Large intestine (tissue), 3 donors: ENCODE measurements around the gene KRT4. TPM values are rescaled to one million over a fixed set of nuclear protein-coding genes. Genes with fewer than 3 reads are reported as not detected.
"Not testable (repeated sequence)": the region's sequence is repeated elsewhere in the genome, so short reads cannot be mapped to it uniquely, and the experiment has no call there.

ENCODE experiments used
- DNase-seq, 2 donors: peaks; one replicate each; pipeline versions ENCODE4 v3.0.0 to v3.0.0-alpha.2; 2013
- H3K27ac ChIP-seq: one replicate; pipeline ENCODE4 v1.5.1; 2013; ENCODE audit warnings: low read length
- H3K27me3 ChIP-seq: 2 replicates; pipeline ENCODE4 v1.6.1; 2013; ENCODE audit warnings: low read length; ENCODE audit not compliant: control insufficient read depth, insufficient read depth
- H3K36me3 ChIP-seq: 2 replicates; pipeline ENCODE4 v1.6.1; 2013; ENCODE audit warnings: low read length; ENCODE audit not compliant: control insufficient read depth, insufficient read depth
- H3K4me1 ChIP-seq: one replicate; pipeline ENCODE4 v1.6.1; 2013; ENCODE audit warnings: low read length; ENCODE audit not compliant: control insufficient read depth, insufficient read depth
- H3K4me3 ChIP-seq: one replicate; pipeline ENCODE4 v1.5.1; 2013; ENCODE audit warnings: low read length
- H3K9me3 ChIP-seq: one replicate; pipeline ENCODE4 v1.6.1; 2013; ENCODE audit warnings: mild to moderate bottlenecking, low read depth, low read length, moderate library complexity; ENCODE audit not compliant: control insufficient read depth
- WGBS: methylation state at CpG from one replicate; pipeline ENCODE4 v1.1.5; 2013; ENCODE audit warnings: low lambda C conversion rate; ENCODE audit not compliant: insufficient coverage; 5-methylcytosine and 5-hydroxymethylcytosine counted together
- polyA plus RNA-seq: library from polyadenylated mRNA; unstranded; fragments of 120-200 nt; gene quantifications from one replicate; pipeline ENCODE4 v1.2.1, GENCODE V29; 2013

The KRT4 gene
- polyA plus RNA-seq, 1 donor = not detected

DNA sequence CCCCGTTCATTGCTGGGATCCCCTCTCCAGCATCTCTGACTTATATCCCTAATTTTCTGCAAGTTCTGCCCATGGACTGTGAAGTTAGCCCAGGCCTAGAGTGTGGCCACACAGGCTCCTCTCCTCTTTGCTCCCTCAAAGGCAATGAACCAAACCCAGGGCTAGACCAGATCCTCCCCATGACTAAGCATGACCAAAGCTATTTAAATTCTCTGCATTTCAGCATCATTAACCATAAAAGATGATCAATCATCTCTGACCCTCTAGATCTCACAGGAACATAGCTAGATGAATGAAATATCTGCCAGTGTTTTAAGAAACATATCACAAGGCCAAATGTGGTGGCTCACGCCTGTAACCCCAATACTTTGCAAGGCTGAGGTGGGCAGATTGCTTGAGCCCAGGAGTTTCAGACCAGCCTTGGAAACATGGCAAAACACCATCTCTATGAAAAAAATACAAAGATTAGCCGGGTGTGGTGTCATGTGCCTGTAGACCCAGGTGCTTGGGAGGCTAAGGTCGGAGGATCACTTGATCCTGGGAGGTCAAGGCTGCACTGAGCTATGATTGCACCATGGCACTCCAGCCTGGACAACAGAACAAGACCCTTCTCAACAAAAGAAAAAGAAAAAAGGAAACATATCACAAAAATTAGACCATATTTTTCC lies 15.8 kb downstream of the KRT4 start:
- DNase-seq = no peak
- Histone ChIP-seq H3K4me1 (no peaks in the 10 kb centered on the region), H3K27ac (no peak overlapping the region), H3K9me3 (no peaks in the 10 kb centered on the region), H3K27me3 (peaks cover 14% of the 10 kb centered on the region), H3K4me3 (no peak overlapping the region), H3K36me3 (no peaks in the 10 kb centered on the region)
- no CpG with 5 or more reads among the region's 4 CpGs for WGBS

DNA sequence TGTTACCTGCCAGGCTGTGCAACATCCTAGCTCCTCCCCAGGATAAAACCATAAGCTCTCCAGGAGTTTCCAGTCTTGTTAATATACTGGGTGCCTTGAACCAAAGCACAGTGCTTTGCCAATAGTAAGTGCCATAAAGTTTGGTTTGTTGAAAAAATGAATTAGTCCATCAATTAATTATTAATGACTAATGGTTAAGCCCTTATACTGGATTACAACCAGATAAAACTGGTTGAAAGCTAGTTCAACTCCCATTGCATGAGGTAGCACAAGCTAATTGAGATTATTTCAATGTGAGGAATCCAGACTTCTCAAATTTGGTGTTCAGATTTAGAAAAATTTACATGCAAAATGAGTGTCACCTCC lies 16.4 kb downstream of the KRT4 start:
- Histone ChIP-seq H3K36me3 (no peaks in the 10 kb centered on the region), H3K27me3 (peaks cover 19% of the 10 kb centered on the region), H3K27ac (no peak overlapping the region), H3K9me3 (no peaks in the 10 kb centered on the region), H3K4me3 (no peak overlapping the region), H3K4me1 (no peaks in the 10 kb centered on the region)
- DNase-seq = no peak

- Histone ChIP-seq H3K27ac (no peak overlapping the region), H3K36me3 (no peaks in the 10 kb centered on the region), H3K4me1 (no peaks in the 10 kb centered on the region), H3K4me3 (no peak overlapping the region), H3K27me3 (peaks cover 21% of the 10 kb centered on the region), H3K9me3 (no peaks in the 10 kb centered on the region)
- no peak for DNase-seq
- no CpG with 5 or more reads among the region's 3 CpGs for WGBS
Observed at GRCh38 chr12:52796839-52797528, 16.9 kb downstream of the KRT4 start.

DNA sequence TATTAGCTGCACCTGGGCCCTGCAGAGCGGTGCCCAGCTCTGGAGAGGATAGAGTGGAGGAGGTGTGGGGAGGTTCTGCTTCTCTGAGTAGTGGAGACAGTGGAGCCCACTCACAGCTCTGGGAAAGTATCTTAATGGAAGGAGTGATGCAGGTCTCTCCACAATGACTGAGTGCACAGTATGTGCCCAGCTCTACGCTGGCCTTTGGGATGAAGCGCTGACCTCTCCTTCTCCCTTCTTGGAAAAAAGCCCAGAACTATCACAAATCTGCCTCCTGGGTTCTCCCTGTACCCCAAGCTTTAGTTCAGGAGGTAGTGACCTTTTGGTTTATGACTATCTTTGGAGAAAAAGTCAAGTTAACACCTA lies 17.5 kb downstream of the KRT4 start:
- H3K36me3 ChIP-seq = no peaks in the 10 kb centered on the region
- no peaks in the 10 kb centered on the region for H3K4me1 ChIP-seq
- no peak overlapping the region for H3K4me3 ChIP-seq
- peaks cover 21% of the 10 kb centered on the region for H3K27me3 ChIP-seq
- no CpG with 5 or more reads among the region's 3 CpGs for WGBS
- no peaks in the 10 kb centered on the region for H3K9me3 ChIP-seq
- no peak overlapping the region for H3K27ac ChIP-seq
- no peak for DNase-seq

GRCh38 chr12:52795694-52796428 lies 18.1 kb downstream of the KRT4 start, which contains the start of gene KRT3:
KRT3 (minus strand) TSS chr12:52796117; CDS start chr12:52796042, 75 bp downstream.
- Histone ChIP-seq H3K9me3 (no peaks in the 10 kb centered on the region), H3K27ac (no peak within 1 kb of the TSS), H3K36me3 (no peaks in the 10 kb centered on the region), H3K4me3 (no peak within 1 kb of the TSS), H3K4me1 (no peaks in the 10 kb centered on the region), H3K27me3 (peaks cover 26% of the 10 kb centered on the region)
- no peak for DNase-seq
- no CpG with 5 or more reads among the region's 17 CpGs for WGBS

- not testable (repeated sequence) for H3K4me1 ChIP-seq, H3K36me3 ChIP-seq, H3K27ac ChIP-seq, H3K9me3 ChIP-seq, H3K4me3 ChIP-seq, DNase-seq
- no CpG with 5 or more reads among the region's 2 CpGs for WGBS
- H3K27me3 ChIP-seq = peaks cover 32% of the 10 kb centered on the region
Observed at GRCh38 chr12:52795332-52795674, 18.6 kb downstream of the KRT4 start.

DNA sequence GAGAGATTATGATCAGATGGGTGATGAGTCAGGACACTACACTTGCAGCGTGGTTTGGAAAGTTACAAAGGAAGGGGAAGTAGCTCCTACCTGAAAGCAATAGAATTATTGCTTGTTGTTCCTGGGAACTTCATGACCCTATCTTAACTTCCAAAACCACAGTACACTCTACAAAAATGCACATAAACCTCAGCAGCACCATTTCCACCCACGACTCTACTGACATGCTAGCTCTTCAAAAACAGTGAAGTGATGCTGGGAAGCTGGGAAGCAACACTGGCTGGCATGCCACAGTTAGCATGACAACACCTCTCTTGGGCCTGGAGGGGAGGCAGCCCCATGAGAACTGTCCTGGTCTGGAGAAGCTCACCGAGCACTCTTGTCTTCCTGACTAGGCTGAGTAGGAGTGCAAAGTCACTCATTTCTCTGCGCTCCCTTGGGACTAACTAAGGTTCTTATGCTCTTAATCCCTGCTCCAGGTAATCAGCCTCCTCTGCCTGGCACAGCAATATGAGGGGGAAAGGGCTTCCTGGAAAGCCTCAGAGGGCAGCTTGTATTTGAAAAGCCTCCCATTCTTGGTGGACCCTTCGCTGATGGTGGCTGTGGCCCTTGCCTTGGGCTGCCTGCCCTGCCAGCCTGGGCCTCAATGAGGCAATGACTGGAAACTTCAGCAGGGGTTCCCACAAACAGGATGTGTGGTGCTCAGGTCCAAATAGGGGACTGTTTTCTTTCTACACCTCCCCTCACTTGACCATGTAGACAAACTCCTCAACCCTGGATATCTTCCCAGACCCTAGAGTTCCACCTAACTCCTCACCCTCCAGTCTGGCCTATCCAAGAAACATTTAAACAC lies 19.2 kb downstream of the KRT4 start:
- Histone ChIP-seq H3K4me3 (no peak overlapping the region), H3K9me3 (peaks cover 3% of the 10 kb centered on the region), H3K27me3 (peaks cover 38% of the 10 kb centered on the region), H3K4me1 (no peaks in the 10 kb centered on the region), H3K27ac (no peak overlapping the region), H3K36me3 (no peaks in the 10 kb centered on the region)
- no peak for DNase-seq
- WGBS = no CpG with 5 or more reads among the region's 5 CpGs

DNA sequence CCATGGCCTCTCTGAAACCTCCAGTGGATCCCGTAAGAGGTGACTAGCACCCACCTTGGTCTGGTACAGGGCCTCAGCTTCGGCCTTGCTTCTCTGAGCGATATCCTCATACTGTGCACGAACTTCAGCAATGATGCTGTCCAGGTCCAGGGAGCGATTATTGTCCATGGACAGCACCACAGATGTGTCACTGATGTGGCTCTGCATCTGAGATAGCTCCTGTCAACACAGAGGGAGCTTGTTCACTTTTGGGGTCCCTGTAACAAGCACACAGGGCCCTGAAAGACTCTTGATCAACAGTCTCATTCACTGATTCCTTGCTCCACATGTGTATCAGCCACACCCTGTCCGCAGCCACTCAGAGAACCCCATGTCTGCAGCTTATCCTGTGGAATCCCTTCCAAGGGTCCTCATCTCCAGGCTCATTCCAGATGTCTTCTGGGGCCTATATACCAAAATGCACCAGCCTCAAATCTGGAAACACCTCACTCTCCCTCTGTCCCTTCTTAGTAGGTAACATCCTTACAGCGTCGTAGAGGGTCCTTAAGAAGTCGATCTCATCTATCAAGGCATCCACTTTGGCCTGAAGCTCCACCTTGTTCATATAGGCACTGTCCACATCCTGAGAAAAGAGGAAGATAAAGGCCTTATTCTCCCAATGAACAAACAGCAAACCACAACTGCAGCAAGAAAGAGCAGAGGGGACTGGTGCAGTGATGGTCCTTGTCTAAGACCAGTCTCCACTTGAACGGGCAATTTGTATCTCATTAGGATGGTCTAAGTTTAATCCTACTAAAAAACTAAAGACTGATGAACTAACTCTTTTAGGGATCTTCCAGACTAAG lies 21.5 kb downstream of the KRT4 start:
- no CpG with 5 or more reads among the region's 10 CpGs for WGBS
- H3K27ac ChIP-seq = no peak overlapping the region
- no peak for DNase-seq
- no peak overlapping the region for H3K4me3 ChIP-seq
- peaks cover 54% of the 10 kb centered on the region for H3K27me3 ChIP-seq
- no peaks in the 10 kb centered on the region for H3K4me1 ChIP-seq
- no peaks in the 10 kb centered on the region for H3K36me3 ChIP-seq
- H3K9me3 ChIP-seq = peaks cover 3% of the 10 kb centered on the region

GRCh38 chr12:52791271-52792184 lies 22.4 kb downstream of the KRT4 start:
- Histone ChIP-seq H3K4me1 (no peaks in the 10 kb centered on the region), H3K9me3 (peaks cover 3% of the 10 kb centered on the region), H3K27ac (no peak overlapping the region), H3K4me3 (no peak overlapping the region), H3K36me3 (no peaks in the 10 kb centered on the region), H3K27me3 (peaks cover 52% of the 10 kb centered on the region)
- DNase-seq = no peak
- WGBS = no CpG with 5 or more reads among the region's 12 CpGs
